Activated CD4-positive, alpha-beta T cell treated with anti-CD3 and anti-CD28 coated beads, Interleukin-2, amount 50 U/mL, for 24 hours (primary cell): Measurements from ENCODE around the gene BCOR.
A peak's percentile ranks its signal among the peaks of the same experiment; 100 is the strongest.

ENCODE experiments used
- DNase-seq, 2 donors: peaks; one replicate each; pipeline ENCODE4 v3.0.0-alpha.2; 2020; ENCODE audit warnings: low read depth in 1 of 2, low spot score in 1 of 2

The BCOR gene

DNA sequence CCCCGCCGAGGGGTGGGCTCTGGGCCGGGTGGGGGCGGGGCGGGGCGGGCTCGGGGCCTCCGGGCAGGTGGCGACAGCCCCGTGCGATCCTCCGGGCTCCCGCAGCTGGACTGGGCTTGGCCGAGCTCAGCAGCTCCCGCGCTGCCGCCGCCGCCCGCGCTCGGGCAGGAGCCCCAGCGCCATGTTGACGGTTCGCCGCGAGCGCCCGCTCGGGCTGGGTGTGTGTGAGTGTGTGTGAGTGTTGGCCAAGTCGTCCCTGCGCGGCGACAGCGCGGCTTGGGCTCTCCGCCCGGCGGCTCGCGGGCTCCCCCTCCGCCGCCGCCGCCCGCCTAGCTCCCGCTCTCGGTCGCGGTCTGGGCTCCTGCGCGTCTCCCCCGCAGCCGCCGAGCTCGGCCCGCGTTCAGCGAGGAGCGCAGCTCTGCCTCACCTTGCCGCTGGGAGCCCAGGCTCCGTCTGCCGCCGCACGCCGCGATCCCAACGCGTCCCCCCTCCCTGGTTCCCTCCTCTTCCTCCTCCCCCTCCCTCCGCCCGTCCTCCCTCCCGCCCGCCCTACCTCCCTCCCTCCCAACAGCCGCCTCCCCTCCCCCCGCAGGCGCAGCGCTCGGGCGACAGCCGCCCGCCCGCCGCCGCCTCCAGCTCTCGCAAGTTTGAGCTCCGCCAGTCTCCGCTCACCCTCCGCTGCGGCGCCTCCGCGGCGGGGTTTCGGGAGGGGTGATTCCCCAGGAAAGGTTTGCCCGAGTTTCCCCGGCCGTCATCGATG, at the start of gene BCOR:
Gene BCOR (minus strand): TSS at position 455 of the 760 bp plus-strand sequence. CDS start 20,029 bp downstream, outside the sequence.
- DNase-seq = peak in 1 of 2 donors; percentile 39

- DNase-seq = no peak
These were observed 49.6 kb upstream of the BCOR start for GRCh38 chrX:40147126-40147952.

- DNase-seq = no peak
These were observed 48.7 kb upstream of the BCOR start for GRCh38 chrX:40146262-40147125.

DNA sequence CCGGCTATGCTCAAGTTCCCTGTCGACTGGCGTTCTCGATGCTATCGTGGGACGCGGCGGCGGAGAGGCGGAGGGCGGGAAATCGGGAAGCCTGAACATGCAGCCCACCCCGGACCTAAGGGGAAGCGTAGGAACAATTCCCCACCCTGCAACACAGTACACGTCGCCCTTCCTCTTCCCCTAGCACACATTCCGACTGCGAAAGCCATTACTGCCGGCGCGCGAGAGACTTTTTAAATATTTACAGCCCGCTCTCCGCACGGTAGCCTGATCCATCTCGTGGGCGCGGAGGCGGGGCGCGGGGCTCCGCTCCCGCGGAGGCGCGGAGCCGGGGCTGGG, 48.1 kb upstream of the BCOR start:
- DNase-seq = no peak

DNA sequence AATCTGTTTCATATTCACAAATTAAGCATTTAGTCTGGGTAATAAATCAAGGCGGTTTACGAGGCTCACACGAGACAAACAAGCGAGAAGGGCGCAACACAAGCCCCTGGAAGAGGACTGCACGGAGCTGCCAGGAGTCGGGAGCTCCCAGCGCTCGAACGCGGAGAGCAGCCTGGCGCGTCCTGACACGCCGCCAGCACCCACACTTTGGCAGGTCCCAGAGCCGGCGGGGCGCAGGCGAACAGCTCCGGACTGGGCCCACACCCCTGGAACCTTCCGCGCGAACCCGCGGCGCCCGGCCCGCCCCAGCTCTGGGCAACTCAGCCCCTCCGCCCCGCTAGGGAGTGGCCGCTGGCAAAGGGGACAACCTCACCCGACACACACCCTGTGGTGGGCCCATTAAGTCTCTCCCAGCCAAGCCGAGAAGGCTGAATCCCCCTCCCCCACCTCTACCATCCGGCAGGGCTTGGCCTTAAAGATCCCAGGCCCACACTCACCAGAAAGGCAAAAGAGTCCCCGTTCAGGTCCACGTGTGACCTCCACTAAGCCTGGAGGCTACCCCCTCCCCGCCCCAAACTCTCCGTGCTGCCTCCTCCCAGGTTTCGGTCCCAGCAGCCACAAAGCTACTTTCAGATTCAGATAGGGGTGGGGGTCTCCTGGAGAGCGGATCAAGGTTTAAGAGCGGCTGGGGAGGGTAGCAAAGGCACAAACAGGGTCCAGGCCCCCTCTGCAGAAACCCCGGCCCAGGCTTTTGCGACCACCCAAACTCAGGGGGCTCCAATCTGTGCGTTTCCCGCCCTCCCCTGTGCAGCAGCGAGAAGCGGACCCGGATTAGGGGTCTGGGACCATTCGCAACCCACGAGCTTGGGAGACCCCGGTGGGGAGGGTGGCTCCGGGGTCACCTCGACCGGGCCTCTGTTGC, 47.5 kb upstream of the BCOR start:
- no peak for DNase-seq

DNA sequence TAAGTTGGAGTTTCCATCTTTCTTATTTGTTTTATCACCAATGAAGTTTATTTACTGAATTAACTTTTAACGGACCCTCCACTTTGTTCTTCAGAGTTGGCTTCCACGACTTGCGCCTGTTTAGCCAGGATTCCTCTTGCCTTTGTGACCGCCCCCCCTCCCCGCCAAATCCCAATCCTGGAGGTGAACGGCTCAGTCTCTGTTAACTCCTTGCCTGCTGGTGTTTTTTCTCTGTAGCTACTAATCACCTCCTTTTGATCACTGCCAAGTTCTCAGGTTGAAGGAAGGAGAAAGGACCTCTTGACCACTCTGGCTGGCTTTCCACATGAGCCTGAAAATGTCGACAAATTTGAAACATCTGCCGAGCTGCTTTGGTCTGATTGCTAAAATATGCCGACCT, 46.8 kb upstream of the BCOR start:
- DNase-seq = no peak

- no peak for DNase-seq
These were observed 46.2 kb upstream of the BCOR start for GRCh38 chrX:40143987-40144386.

DNA sequence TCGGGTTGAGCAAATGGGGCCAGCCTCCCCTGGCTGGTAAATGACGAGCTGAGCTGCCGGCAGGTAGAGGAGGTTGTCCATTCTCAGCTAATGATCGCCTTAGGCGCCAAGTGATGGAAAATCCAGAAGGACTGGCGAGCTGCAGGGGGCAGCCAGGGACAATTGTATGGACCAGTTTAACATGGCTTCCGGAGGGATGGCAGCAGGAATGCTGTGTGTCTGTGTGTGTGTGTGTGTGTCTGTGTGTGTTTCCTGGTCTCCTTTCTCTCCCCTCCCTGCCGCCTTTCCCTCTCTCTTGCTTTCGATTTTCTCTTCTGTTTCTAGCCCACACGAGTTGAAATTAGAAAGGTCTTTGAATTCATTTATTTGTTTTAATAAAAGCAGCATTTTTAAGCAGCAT, 45.2 kb upstream of the BCOR start:
- no peak for DNase-seq

DNA sequence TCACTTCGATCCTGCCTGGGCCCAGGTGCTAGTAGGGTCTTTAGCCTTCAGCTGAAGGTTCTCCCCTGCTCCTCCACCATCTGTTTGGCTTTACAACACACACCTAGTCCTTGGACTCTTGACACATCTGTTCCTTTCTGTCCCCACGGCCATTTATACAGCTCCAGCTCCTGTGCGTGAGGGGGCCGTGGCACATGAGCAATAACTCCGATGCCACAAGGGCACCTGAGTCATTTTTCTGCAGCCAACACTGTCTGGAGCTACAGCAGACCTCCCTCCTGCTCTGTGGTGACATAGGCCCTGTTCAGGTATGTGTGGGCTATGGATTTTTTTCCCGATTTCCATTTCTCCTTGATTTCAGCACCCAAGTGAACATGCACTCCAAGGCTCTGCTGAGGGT, 44.7 kb upstream of the BCOR start:
- no peak for DNase-seq

DNA sequence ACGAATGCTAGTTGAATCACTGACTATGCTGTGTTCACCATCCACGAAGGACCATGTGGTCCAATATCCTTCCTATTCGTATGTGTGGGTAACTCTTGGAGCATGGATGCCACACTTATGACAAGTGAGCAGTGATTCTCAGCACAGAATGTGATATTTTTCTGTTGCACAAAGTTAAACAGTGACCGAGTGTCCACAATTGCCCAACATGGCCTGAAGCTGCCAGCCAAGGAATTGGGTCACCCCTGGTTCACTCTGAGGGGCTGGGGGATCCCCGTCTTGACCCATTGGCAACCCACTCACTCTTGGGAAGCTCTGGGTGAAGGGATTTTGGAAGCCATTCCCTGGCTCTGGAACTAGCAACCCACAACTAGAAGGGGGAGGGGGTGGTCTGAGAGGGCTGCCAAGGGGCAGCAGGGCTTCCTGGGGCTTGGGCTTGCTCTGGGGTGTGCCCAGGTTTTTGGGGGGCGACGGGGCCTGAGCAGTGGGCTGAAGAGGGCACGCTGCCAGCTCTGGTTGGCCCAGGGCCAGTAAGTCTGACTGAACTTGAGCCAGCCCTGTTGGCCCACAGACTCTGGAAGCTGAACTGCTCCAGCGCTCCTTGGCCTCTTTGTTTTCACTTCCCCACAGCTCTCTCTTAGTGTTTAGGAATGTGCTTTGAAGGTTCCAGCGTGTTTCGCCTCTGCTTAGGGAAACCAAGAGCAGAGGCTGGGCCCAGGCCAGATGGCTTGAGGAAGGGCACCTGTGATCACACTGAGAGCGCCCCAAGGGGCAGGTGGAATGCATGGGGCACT, 43.1 kb upstream of the BCOR start:
- DNase-seq = no peak

GRCh38 chrX:40132751-40133150, 35.0 kb upstream of the BCOR start:
- DNase-seq = no peak

DNA sequence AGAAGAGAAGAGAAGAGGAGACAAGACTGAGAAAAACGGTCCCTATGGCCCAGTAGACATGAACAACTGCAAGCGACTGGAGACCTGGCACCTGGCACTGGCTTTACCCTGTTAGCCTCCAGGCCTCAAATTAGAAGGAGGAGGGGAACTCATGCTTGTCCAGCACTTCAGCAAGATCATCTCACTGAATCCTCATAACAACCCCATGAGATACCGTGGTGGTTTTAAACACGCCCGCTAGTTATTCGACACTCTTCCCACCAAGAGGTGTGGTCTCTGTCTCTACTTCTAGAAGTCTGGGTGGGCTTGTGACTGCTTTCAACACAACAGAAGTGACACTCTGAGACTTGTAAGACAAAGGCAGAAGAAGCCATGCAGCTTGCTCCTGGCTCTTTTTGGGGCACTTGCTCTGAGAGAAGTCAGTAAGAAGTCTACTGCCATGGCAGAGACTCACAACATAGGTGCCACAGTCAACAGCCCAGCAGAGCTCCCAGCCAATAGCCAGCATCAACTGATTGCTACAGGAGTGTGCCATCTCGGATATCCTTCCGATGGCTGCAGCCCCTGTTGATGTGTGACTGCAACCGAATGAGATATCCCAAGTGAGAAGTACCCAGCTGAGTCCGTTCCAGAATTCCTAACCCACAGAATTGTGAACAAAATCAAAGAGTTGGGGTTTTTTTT, 34.0 kb upstream of the BCOR start:
- DNase-seq = no peak

GRCh38 chrX:40130207-40130606, 32.4 kb upstream of the BCOR start:
- DNase-seq = no peak

DNA sequence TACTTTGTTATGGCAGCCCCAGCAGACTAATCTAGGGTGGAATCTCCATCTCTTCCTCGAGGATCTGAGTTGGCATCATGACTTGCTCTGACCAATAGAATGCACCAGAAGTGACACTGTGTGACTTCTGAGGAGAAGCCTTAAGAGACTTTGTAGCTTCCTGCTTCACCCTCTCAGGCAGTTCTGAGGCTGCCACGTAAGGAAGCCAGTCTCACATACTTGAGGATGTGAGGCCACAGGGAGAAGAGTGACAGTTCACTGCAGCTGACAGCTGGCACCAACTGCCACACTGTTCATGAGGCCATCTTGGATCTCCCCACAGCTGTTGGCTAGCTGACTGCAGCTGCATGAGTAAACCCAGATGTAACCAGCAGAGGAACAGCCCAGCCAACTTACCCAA, 29.3 kb upstream of the BCOR start:
- no peak for DNase-seq

DNA sequence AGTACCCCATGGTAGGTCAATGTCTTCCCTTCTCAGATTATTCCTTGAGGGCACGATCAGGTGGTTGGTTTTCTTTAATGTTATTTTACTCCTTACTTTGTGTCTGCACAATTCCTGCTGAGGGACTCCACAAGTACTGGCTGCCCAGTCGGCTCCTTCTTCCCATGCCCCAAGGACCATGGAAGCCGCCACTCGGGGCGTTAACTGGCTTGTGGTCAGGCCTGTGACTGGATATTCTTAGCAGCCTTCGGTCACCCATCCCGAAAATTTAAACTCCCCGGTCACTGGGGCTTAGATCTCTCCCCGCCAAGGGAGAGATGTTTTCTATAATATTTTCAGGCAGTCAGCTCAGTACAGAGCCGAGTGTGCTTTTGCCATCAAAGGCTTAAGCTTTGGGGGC, 24.7 kb upstream of the BCOR start:
- DNase-seq = no peak

- no peak for DNase-seq
These were observed 23.9 kb upstream of the BCOR start for GRCh38 chrX:40121618-40122017.

- no peak for DNase-seq
These were observed 23.3 kb upstream of the BCOR start for GRCh38 chrX:40120838-40121580.

DNA sequence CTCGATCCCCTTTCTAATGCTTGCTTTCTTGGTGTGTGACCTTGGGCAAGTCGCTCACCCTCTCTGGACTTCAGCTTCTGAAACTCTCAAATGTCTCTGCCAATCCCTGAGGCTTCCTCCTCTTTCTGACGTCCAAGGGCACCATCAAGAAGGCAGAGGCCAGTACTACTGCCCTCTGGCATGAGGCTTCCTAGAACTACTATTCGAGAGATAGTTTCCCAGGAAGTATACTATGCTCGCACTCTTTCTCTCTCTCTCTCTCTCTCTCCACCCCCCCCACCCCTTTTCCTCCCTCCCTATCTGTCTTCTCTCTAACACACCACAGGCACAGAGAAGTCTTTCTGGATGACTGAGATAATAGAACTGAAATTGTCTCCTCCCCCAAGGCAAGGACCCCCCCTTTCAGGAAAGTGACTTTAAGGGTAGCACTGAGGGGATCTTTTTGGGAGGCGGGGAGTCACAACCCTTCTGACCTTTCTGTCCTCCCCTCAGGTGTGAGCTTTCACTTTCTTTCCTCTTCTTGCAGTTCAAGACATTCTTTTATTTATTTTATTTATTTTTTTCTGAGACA, 20.0 kb upstream of the BCOR start:
- no peak for DNase-seq
